HEK293T (cell line): ENCODE measurements around the gene MEGF8.

Source experiments
- L3MBTL2 ChIP-seq: fragments of 450-650 bp; conservative IDR thresholded peaks from 2 replicates; pipeline ENCODE4 v1.6.1; 2016; ENCODE audit warnings: mild to moderate bottlenecking
- SP1 ChIP-seq: fragments of 450-650 bp; IDR thresholded peaks from 2 replicates; pipeline ENCODE4 v1.6.1; 2017
- SUZ12 ChIP-seq: fragments of 450-650 bp; IDR thresholded peaks from 2 replicates; pipeline ENCODE4 v1.6.1; 2016; ENCODE audit warnings: mild to moderate bottlenecking
- ZNF384 ChIP-seq: fragments of 450-650 bp; IDR thresholded peaks from 2 replicates; pipeline ENCODE4 v1.6.1; 2016

- TF ChIP-seq ZNF384, result no peak
- TF ChIP-seq SP1, result no peak
- no peak for TF ChIP-seq SUZ12
- TF ChIP-seq L3MBTL2, result no peak
Observed at GRCh38 chr19:42295831-42296525, 29.5 kb upstream of the MEGF8 start.
